Measurements from ENCODE around the gene HLX.

The HLX gene

GRCh38 chr1:220921498-220921897, 42.3 kb downstream of the HLX start:
- no peak for TF ChIP-seq CTCF (IDR thresholded peaks at IDR 0.05; ENCODE audit: low read depth, low read length)
- DNase-seq (ENCODE audit: extremely low read depth, low read depth) = no peak

DNA sequence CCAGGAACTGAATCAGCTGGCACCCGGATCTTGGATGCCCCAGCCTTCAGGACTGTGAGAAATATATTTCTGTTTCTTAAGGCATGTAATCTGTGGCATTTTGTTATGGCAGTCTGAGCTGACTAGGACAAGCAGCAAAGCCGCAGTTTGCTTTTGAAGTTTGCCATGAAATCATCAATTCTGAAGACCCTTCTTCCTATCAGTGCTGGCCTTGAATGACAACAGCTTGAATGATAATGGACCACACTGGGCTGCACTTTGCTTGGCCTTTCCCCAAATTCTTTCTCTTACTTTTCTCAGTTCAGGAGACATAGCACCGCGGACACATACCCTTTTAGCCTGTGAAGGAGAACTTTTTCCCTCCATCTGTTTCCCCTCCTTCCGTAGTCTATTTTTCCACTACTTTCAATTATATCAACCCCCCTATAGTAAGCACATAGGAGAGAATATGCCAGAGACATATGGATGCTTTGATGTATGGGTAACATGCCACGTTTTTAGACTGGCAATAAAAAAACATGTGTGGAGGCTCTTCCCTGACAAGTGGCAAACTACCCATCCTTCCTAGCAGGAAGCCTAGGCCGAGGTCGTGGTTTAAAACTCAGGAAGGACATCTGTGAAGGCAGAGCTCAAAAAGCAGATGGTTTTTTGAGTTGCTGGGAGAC, 42.9 kb downstream of the HLX start:
- DNase-seq (ENCODE audit: extremely low read depth, low read depth) = no peak
- TF ChIP-seq CTCF (IDR thresholded peaks at IDR 0.05; ENCODE audit: low read depth, low read length) = no peak

DNA sequence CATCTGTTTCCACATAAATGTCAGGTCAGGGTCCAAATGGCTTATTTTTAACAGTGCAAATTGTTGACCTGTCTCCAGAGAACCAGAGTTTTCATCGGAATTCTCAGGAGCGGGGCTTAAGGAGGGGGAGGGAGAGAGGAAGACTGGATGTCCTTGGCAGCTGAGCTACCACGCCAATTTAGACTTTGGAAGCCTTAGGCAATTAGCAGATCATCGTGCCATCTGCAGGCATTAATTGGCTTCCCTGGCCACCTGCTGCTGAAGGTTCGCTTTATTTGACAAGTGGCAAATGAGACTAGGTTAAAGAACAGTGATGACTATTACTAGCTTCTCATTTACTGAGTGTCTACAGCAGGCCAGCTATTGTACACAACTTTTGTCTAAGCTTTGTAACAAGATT, 43.7 kb downstream of the HLX start:
- no peak for TF ChIP-seq CTCF (IDR thresholded peaks at IDR 0.05; ENCODE audit: low read depth, low read length)

GRCh38 chr1:220924331-220924970, 45.2 kb downstream of the HLX start:
- no peak for TF ChIP-seq CTCF (IDR thresholded peaks at IDR 0.05; ENCODE audit: low read depth, low read length)
- DNase-seq (ENCODE audit: extremely low read depth, low read depth) = no peak

More for the DNA sequence above, 43.7 kb downstream of the HLX start:
- no peak for DNase-seq (ENCODE audit: extremely low read depth, low read depth)

GRCh38 chr1:220925707-220926106, 46.5 kb downstream of the HLX start:
- TF ChIP-seq CTCF (IDR thresholded peaks at IDR 0.05; ENCODE audit: low read depth, low read length) = no peak

DNA sequence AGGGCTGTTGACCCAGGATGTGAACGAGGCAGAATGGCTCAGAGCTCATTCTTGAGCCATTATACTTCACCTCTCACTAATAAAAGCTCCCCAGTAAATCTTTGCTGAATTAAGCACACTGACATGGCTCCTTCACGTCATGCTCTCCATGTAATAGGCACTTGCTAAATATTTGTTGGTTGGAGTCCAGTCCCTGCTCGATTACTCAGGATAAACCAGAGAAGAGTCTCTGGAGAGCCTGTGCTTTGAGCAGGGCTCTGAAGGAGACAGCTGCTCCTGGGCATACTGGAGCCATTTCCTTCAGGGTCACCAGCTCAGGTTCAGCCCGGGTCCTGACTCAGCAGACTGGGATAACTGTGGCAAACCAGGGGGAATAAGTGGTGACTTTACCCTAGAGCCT, 46.9 kb downstream of the HLX start:
- DNase-seq (ENCODE audit: extremely low read depth, low read depth) = no peak
- no peak for TF ChIP-seq CTCF (IDR thresholded peaks at IDR 0.05; ENCODE audit: low read depth, low read length)

More at GRCh38 chr1:220925707-220926106, 46.5 kb downstream of the HLX start:
- DNase-seq (ENCODE audit: extremely low read depth, low read depth) = no peak

DNA sequence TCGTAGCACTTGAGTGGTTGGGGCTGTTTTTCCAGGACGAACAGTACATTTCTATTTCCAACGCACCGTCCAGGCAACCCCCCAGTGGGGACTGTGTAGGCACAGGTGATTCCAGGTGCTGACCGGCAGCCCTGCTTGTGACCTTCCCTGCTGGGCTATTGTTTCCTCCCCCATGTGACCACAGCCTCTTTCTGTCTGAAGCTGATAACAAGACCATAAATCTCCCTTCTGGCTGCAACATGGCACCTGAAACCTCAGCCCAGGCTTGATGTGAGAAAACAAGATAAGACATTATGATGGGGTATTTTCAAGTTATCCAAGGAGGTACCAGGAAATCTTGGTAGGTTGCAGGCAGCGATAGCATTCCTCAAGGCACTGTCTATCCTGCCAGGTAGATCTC, 48.2 kb downstream of the HLX start:
- no peak for DNase-seq (ENCODE audit: extremely low read depth, low read depth)
- no peak for TF ChIP-seq CTCF (IDR thresholded peaks at IDR 0.05; ENCODE audit: low read depth, low read length)
